ENCODE measurements around the gene BTRC.
"Not testable (repeated sequence)": the region's sequence is repeated elsewhere in the genome, so short reads cannot be mapped to it uniquely, and the experiment has no call there.

Gene BTRC

GRCh38 chr10:101346177-101346576, 7.8 kb upstream of the BTRC start:
- no peak for DNase-seq (ENCODE audit: low read depth)

GRCh38 chr10:101351017-101351416, 2.9 kb upstream of the BTRC start:
- no peak for DNase-seq (ENCODE audit: low read depth)

GRCh38 chr10:101351477-101351876, 2.5 kb upstream of the BTRC start:
- no peak for DNase-seq (ENCODE audit: low read depth)

- not testable (repeated sequence) for DNase-seq (ENCODE audit: low read depth)
These were observed 1.1 kb upstream of the BTRC start for GRCh38 chr10:101352857-101353256.

- no peak for DNase-seq (ENCODE audit: low read depth)
These were observed 535 bp downstream of the BTRC start for GRCh38 chr10:101354328-101355071.

- no peak for DNase-seq (ENCODE audit: low read depth)
These were observed 1.2 kb downstream of the BTRC start for GRCh38 chr10:101355072-101355706.

GRCh38 chr10:101356132-101356531, 2.2 kb downstream of the BTRC start:
- no peak for DNase-seq (ENCODE audit: low read depth)

- DNase-seq (ENCODE audit: low read depth): no peak
These were observed 4.0 kb downstream of the BTRC start for GRCh38 chr10:101357958-101358357.

GRCh38 chr10:101358706-101359300, 4.8 kb downstream of the BTRC start:
- no peak for DNase-seq (ENCODE audit: low read depth)

- not testable (repeated sequence) for DNase-seq (ENCODE audit: low read depth)
These were observed 6.1 kb downstream of the BTRC start for GRCh38 chr10:101360090-101360489.

GRCh38 chr10:101360841-101361240, 6.9 kb downstream of the BTRC start:
- DNase-seq (ENCODE audit: low read depth): not testable (repeated sequence)

GRCh38 chr10:101363850-101364400, 10.0 kb downstream of the BTRC start:
- DNase-seq (ENCODE audit: low read depth): no peak

- no peak for DNase-seq (ENCODE audit: low read depth)
These were observed 10.8 kb downstream of the BTRC start for GRCh38 chr10:101364721-101365120.

- no peak for DNase-seq (ENCODE audit: low read depth)
These were observed 13.8 kb downstream of the BTRC start for GRCh38 chr10:101367569-101368453.

GRCh38 chr10:101373063-101373462, 19.1 kb downstream of the BTRC start:
- no peak for DNase-seq (ENCODE audit: low read depth)

GRCh38 chr10:101373993-101374392, 20.0 kb downstream of the BTRC start:
- DNase-seq (ENCODE audit: low read depth): not testable (repeated sequence)

- DNase-seq (ENCODE audit: low read depth): no peak
These were observed 21.1 kb downstream of the BTRC start for GRCh38 chr10:101375076-101375475.

GRCh38 chr10:101379663-101380352, 25.8 kb downstream of the BTRC start:
- DNase-seq (ENCODE audit: low read depth): no peak

- no peak for DNase-seq (ENCODE audit: low read depth)
These were observed 26.5 kb downstream of the BTRC start for GRCh38 chr10:101380353-101381017.

- no peak for DNase-seq (ENCODE audit: low read depth)
These were observed 32.1 kb downstream of the BTRC start for GRCh38 chr10:101385866-101386658.

Measured in stimulated activated CD8-positive, alpha-beta memory T cell treated with anti-CD3 and anti-CD28 coated beads, Interleukin-15, amount 100 ng/mL, for 1 hour (primary cell).